Small intestine (tissue), 7 donors: ENCODE results near the gene ADARB2. TPM values are rescaled to one million over a fixed set of nuclear protein-coding genes. Genes with fewer than 3 reads are reported as not detected.

ENCODE experiments used
- DNase-seq, 2 donors: peaks; one replicate each; pipeline versions ENCODE4 v3.0.0 to v3.0.0-alpha.2; 2013
- FAIRE-seq: peaks from 2 replicates; lab custom pipeline; 2012; peaks lifted over from hg19 to GRCh38; lab: Jason Lieb, UNC
- H3K27ac ChIP-seq, 3 donors: one replicate each; pipeline ENCODE4 v1.5.1; 2013; ENCODE audit warnings: low read length in 2 of 3, mild to moderate bottlenecking in 2 of 3, control low read depth in 1 of 3, inconsistent platforms in 1 of 3, low read depth in 1 of 3, moderate library complexity in 1 of 3
- H3K27me3 ChIP-seq, 3 donors: one replicate each; pipeline ENCODE4 v1.6.1; 2013; ENCODE audit warnings: low read length in 3 of 3, inconsistent platforms in 1 of 3; ENCODE audit not compliant: control insufficient read depth in 3 of 3, insufficient read depth in 3 of 3
- H3K36me3 ChIP-seq, 3 donors: one replicate each; pipeline ENCODE4 v1.6.1; 2013; ENCODE audit warnings: low read length in 3 of 3, inconsistent platforms in 1 of 3, low read depth in 1 of 3, mild to moderate bottlenecking in 1 of 3, moderate library complexity in 1 of 3; ENCODE audit not compliant: control insufficient read depth in 3 of 3, insufficient read depth in 2 of 3
- H3K4me1 ChIP-seq, 3 donors: one replicate each; pipeline ENCODE4 v1.6.1; 2013; ENCODE audit warnings: low read length in 2 of 3, inconsistent platforms in 1 of 3, low read depth in 1 of 3, mild to moderate bottlenecking in 1 of 3, moderate library complexity in 1 of 3; ENCODE audit not compliant: control insufficient read depth in 3 of 3, insufficient read depth in 2 of 3
- H3K4me3 ChIP-seq, 3 donors: one replicate each; pipeline ENCODE4 v1.5.1; 2013; ENCODE audit warnings: low read length in 3 of 3, control low read depth in 1 of 3, inconsistent platforms in 1 of 3, low read depth in 1 of 3, mild to moderate bottlenecking in 1 of 3, moderate library complexity in 1 of 3
- H3K9me3 ChIP-seq, 2 donors: one replicate each; pipeline ENCODE4 v1.6.1; 2013; ENCODE audit warnings: low read depth in 1 of 2, low read length in 1 of 2; ENCODE audit not compliant: control insufficient read depth in 2 of 2, insufficient read depth in 1 of 2
- WGBS, 3 donors: extraction: QIAGEN DNeasy Blood & Tissue Kit; methylation state at CpG; one replicate each; pipeline ENCODE4 v1.1.7; 2013; 5-methylcytosine and 5-hydroxymethylcytosine counted together
- polyA plus RNA-seq, 4 donors: library from polyadenylated mRNA; stranded (reverse) in 3 of 4; unstranded in 1 of 4; fragments of 200-250 nt in 3 of 4; fragments of 120-200 nt in 1 of 4; gene quantifications; one replicate each; pipeline versions ENCODE4 v1.2.1 to v1.2.3, GENCODE V29; 2013
- donor health status: healthy with polysubstance abuse.
- donor health status: control.
- donor health status: control.
- donor health status: Bipolar disorder and iron deficiency.
- donor health status: healthy.

Gene ADARB2
- polyA plus RNA-seq, 4 donors, result 0.35 to 1.8 (median 0.94) TPM

GRCh38 chr10:1215862-1216573 lies 521.3 kb downstream of the ADARB2 start:
- H3K4me1 ChIP-seq, result no peaks in the 10 kb centered on the region
- no peaks in the 10 kb centered on the region for H3K9me3 ChIP-seq
- no peak for DNase-seq
- no peak overlapping the region for H3K27ac ChIP-seq
- 80 to 83% (median 83%) methylated on average over 22 of the region's 22 CpGs for WGBS, 3 donors
- peaks cover 0 to 2% (median 0%) of the 10 kb centered on the region in 3 donors for H3K27me3 ChIP-seq
- no peaks in the 10 kb centered on the region for H3K36me3 ChIP-seq
- FAIRE-seq, result no peak
- no peak overlapping the region for H3K4me3 ChIP-seq

GRCh38 chr10:1214882-1215540 lies 522.3 kb downstream of the ADARB2 start:
- FAIRE-seq (no peak), DNase-seq (no peak)
- no peaks in the 10 kb centered on the region for H3K9me3 ChIP-seq
- no peaks in the 10 kb centered on the region for H3K4me1 ChIP-seq
- no peak overlapping the region for H3K27ac ChIP-seq
- no peak overlapping the region for H3K4me3 ChIP-seq
- peaks cover 0 to 2% (median 0%) of the 10 kb centered on the region in 3 donors for H3K27me3 ChIP-seq
- 86 to 90% (median 87%) methylated on average over 16 of the region's 16 CpGs for WGBS, 3 donors
- no peaks in the 10 kb centered on the region for H3K36me3 ChIP-seq

GRCh38 chr10:1214071-1214675 lies 523.2 kb downstream of the ADARB2 start:
- DNase-seq (no peak), FAIRE-seq (no peak)
- Histone ChIP-seq H3K27me3 (peaks cover 0 to 2% (median 0%) of the 10 kb centered on the region in 3 donors), H3K27ac (no peak overlapping the region), H3K36me3 (no peaks in the 10 kb centered on the region), H3K9me3 (no peaks in the 10 kb centered on the region), H3K4me1 (no peaks in the 10 kb centered on the region), H3K4me3 (no peak overlapping the region)
- WGBS, 3 donors, result 82 to 90% (median 89%) methylated on average over 28 of the region's 28 CpGs

- no peak for FAIRE-seq
- DNase-seq, result no peak
- H3K9me3 ChIP-seq, result no peaks in the 10 kb centered on the region
- no peaks in the 10 kb centered on the region for H3K36me3 ChIP-seq
- peaks cover 0 to 2% (median 0%) of the 10 kb centered on the region in 3 donors for H3K27me3 ChIP-seq
- 77 to 85% (median 82%) methylated on average over 21 of the region's 21 CpGs for WGBS, 3 donors
- H3K4me3 ChIP-seq, result no peak overlapping the region
- H3K4me1 ChIP-seq, result no peaks in the 10 kb centered on the region
- H3K27ac ChIP-seq, result no peak overlapping the region
Observed at GRCh38 chr10:1213252-1214070, 523.9 kb downstream of the ADARB2 start.

- H3K36me3 ChIP-seq, result no peaks in the 10 kb centered on the region
- no peak for DNase-seq
- H3K4me3 ChIP-seq, result no peak overlapping the region
- WGBS, 3 donors, result 62 to 73% (median 73%) methylated on average over 9 of the region's 9 CpGs
- H3K27me3 ChIP-seq, result peaks cover 0 to 2% (median 0%) of the 10 kb centered on the region in 3 donors
- no peak for FAIRE-seq
- H3K4me1 ChIP-seq, result no peaks in the 10 kb centered on the region
- no peak overlapping the region for H3K27ac ChIP-seq
- H3K9me3 ChIP-seq, result no peaks in the 10 kb centered on the region
Observed at GRCh38 chr10:1212571-1213141, 524.7 kb downstream of the ADARB2 start.

GRCh38 chr10:1211844-1212570 lies 525.3 kb downstream of the ADARB2 start:
- FAIRE-seq (no peak), DNase-seq (no peak)
- peaks cover 0 to 2% (median 0%) of the 10 kb centered on the region in 3 donors for H3K27me3 ChIP-seq
- no peak overlapping the region for H3K27ac ChIP-seq
- H3K4me3 ChIP-seq, result no peak overlapping the region
- H3K36me3 ChIP-seq, result no peaks in the 10 kb centered on the region
- WGBS, 3 donors, result 81 to 88% (median 81%) methylated on average over 16 of the region's 16 CpGs
- H3K4me1 ChIP-seq, result no peaks in the 10 kb centered on the region
- no peaks in the 10 kb centered on the region for H3K9me3 ChIP-seq

GRCh38 chr10:1210667-1211066 lies 526.7 kb downstream of the ADARB2 start:
- Histone ChIP-seq H3K9me3 (no peaks in the 10 kb centered on the region), H3K27me3 (peaks cover 0 to 2% (median 0%) of the 10 kb centered on the region in 3 donors), H3K27ac (no peak overlapping the region), H3K4me3 (no peak overlapping the region), H3K36me3 (no peaks in the 10 kb centered on the region), H3K4me1 (no peaks in the 10 kb centered on the region)
- DNase-seq, result no peak
- FAIRE-seq, result no peak
- 72 to 80% (median 80%) methylated on average over 14 of the region's 14 CpGs for WGBS, 3 donors
